Upper lobe of left lung (tissue), 6 donors: ENCODE measurements around the gene PTGER2. TPM values are rescaled to one million over a fixed set of nuclear protein-coding genes. Genes with fewer than 3 reads are reported as not detected.

Experiments used
- ATAC-seq, 2 donors: fragments of 200-7000 bp; cut with Tn5 transposase; one replicate each; pipeline ENCODE4 v1.9.1; 2022; ENCODE audit warnings: mild to moderate bottlenecking in 2 of 2, moderate library complexity in 2 of 2; ENCODE audit not compliant: low FRiP score in 2 of 2
- DNase-seq, 2 donors: peaks; one replicate each; pipeline ENCODE4 v3.0.0-alpha.2; 2019 to 2020
- H3K27ac ChIP-seq, 4 donors: fragments of 200-600 bp; sonication (generic); one replicate each; pipeline ENCODE4 v1.5.1; 2016 to 2019
- H3K27me3 ChIP-seq, 4 donors: fragments of 200-600 bp; sonication (generic); one replicate each; pipeline ENCODE4 v1.5.1; 2017 to 2019
- H3K36me3 ChIP-seq, 4 donors: fragments of 200-600 bp; sonication (generic); one replicate each; pipeline ENCODE4 v1.5.1; 2016 to 2019
- H3K4me1 ChIP-seq, 4 donors: fragments of 200-600 bp; sonication (generic); one replicate each; pipeline ENCODE4 v1.5.1; 2018 to 2019
- H3K4me3 ChIP-seq, 4 donors: fragments of 200-600 bp; sonication (generic); one replicate each; pipeline ENCODE4 v1.5.1; 2017 to 2019; ENCODE audit warnings: mild to moderate bottlenecking in 2 of 4, moderate library complexity in 1 of 4
- H3K9me3 ChIP-seq, 4 donors: fragments of 200-600 bp; sonication (generic); one replicate each; pipeline ENCODE4 v1.5.1; 2018 to 2019
- EP300 ChIP-seq, 4 donors: sonication (generic); formaldehyde crosslinking; IDR thresholded peaks; one replicate each; pipeline ENCODE4 v1.5.1; 2017; ENCODE audit warnings: antibody characterized with exemption in 4 of 4, control low read depth in 2 of 4
- POLR2A ChIP-seq, 4 donors: fragments of 450-650 bp; IDR thresholded peaks; one replicate each; pipeline ENCODE4 v1.5.1; 2016 to 2017; ENCODE audit warnings: antibody characterized with exemption in 4 of 4, mild to moderate bottlenecking in 2 of 4
- POLR2AphosphoS5 ChIP-seq, 2 donors: sonication (generic); formaldehyde crosslinking; IDR thresholded peaks; one replicate each; pipeline ENCODE4 v1.5.1; 2017; ENCODE audit warnings: antibody characterized with exemption in 2 of 2
- WGBS, 2 donors: methylation state at CpG; one replicate each; pipeline ENCODE4 v1.1.5; 2017 to 2018; 5-methylcytosine and 5-hydroxymethylcytosine counted together
- total RNA-seq, 6 donors: library from RNA; depleted of rRNA in 4 of 6; stranded (reverse); fragments of >200 nt in 4 of 6; gene quantifications; one replicate each; pipeline versions ENCODE4 v1.1.0 to v1.2.1, GENCODE V29; 2016 to 2021
- TF ChIP-seq, protein P1 (sequence below), 6 experiments: fragments of 450-650 bp in 4 of 6; fragments of 200-600 bp in 2 of 6; sonication (generic) in 2 of 6; IDR thresholded peaks; one replicate each; pipeline ENCODE4 v1.5.1; 2016 to 2019; ENCODE audit warnings: antibody characterized with exemption in 6 of 6
- donor health status: DM: no; HTN: no; CAD: no; lungs with moderate emphysema.
- donor health status: DM: no; HTN: yes; CAD: no; lungs with severe emphysema.

PTGER2 gene
- total RNA-seq, 6 donors from 2014 or later: 1.6 to 10.5 (median 8.5) TPM

DNA sequence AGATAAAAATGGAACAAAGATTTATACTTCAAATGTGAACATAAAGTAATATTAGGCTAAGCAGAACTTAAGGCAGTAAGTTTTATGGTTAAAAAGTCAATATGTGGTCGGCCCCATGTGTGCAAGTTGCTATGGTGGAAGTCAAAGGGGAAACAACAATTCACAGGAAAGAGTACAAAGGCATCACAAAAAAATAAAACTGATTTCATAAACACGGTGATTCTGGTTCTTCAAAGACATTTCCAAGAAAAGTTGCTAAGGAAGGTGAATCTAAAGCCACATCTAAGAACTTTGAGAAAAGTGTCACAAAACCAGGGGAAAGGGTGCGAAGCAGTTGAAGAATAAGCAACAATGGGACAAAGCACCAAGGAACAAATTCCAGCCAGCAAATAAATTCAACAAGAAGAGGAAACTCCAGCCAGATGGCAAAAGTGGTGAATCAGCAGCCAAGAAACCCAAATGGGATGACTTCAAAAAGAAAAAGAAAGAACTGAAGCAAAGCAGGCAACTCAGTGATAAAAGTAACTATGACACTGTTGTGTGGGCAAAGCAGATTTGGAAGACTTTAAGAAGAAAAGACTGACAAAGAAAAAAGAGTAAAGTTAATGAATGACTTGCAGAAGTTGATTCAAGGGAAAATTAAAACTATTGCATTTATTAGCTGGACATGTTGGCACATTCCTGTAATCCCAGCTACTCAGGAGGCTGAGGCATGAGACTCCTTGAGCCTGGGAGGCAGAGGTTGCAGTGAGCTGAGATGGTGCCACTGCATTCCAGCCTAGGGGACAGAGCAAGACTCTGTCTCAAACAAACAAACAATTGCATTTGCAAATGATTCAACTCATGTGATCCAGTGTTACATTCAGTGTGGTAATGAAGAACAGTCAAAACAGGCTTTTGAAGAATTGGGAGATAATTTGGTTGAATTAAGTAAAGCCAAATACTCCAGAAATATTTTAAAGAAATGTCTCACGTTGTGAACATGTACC, 27.2 kb upstream of the PTGER2 start:
- Histone ChIP-seq H3K27me3 (no peaks in the 10 kb centered on the region), H3K27ac (no peak overlapping the region), H3K4me1 (no peaks in the 10 kb centered on the region), H3K36me3 (no peaks in the 10 kb centered on the region), H3K9me3 (no peaks in the 10 kb centered on the region), H3K4me3 (no peak overlapping the region)
- no peak for DNase-seq
- TF ChIP-seq POLR2A (IDR thresholded peaks at IDR 0.05): no peak
- TF ChIP-seq EP300 (IDR thresholded peaks at IDR 0.05): no peak
- TF ChIP-seq POLR2AphosphoS5 (IDR thresholded peaks at IDR 0.05): no peak
- TF ChIP-seq, protein P1, sequence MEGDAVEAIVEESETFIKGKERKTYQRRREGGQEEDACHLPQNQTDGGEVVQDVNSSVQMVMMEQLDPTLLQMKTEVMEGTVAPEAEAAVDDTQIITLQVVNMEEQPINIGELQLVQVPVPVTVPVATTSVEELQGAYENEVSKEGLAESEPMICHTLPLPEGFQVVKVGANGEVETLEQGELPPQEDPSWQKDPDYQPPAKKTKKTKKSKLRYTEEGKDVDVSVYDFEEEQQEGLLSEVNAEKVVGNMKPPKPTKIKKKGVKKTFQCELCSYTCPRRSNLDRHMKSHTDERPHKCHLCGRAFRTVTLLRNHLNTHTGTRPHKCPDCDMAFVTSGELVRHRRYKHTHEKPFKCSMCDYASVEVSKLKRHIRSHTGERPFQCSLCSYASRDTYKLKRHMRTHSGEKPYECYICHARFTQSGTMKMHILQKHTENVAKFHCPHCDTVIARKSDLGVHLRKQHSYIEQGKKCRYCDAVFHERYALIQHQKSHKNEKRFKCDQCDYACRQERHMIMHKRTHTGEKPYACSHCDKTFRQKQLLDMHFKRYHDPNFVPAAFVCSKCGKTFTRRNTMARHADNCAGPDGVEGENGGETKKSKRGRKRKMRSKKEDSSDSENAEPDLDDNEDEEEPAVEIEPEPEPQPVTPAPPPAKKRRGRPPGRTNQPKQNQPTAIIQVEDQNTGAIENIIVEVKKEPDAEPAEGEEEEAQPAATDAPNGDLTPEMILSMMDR (IDR thresholded peaks at IDR 0.05): no peak
- no peak for ATAC-seq
- WGBS, 2 donors: 60 to 62% methylated on average over 4 of the region's 4 CpGs

DNA sequence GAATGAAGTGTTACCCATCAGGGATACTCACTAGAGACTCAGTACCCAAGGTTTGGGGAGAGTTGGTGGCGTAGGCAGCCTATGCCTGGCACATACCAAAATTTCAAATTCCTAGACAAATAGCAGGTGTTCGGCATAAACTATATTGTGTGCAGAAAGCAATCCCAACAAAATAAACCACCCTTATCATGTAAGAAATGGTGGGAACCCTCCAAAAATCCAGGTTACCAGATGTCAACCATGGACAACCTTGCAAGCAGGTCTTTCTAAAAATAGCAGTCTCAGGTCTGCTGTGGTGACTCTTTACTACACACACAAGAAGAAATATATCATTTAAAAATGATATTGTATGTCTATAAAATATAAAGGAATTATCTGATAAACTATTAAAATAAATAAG, 17.7 kb upstream of the PTGER2 start:
- ATAC-seq (no peak), DNase-seq (no peak)
- Histone ChIP-seq H3K27ac (no peak overlapping the region), H3K27me3 (no peaks in the 10 kb centered on the region), H3K9me3 (no peaks in the 10 kb centered on the region), H3K36me3 (no peaks in the 10 kb centered on the region), H3K4me1 (no peaks in the 10 kb centered on the region), H3K4me3 (no peak overlapping the region)
- 93 to 95% methylated on average over 2 of the region's 2 CpGs for WGBS, 2 donors
- TF ChIP-seq EP300 (IDR thresholded peaks at IDR 0.05): no peak
- TF ChIP-seq, protein P1 (IDR thresholded peaks at IDR 0.05): no peak
- no peak for TF ChIP-seq POLR2AphosphoS5 (IDR thresholded peaks at IDR 0.05)
- no peak for TF ChIP-seq POLR2A (IDR thresholded peaks at IDR 0.05)

DNA sequence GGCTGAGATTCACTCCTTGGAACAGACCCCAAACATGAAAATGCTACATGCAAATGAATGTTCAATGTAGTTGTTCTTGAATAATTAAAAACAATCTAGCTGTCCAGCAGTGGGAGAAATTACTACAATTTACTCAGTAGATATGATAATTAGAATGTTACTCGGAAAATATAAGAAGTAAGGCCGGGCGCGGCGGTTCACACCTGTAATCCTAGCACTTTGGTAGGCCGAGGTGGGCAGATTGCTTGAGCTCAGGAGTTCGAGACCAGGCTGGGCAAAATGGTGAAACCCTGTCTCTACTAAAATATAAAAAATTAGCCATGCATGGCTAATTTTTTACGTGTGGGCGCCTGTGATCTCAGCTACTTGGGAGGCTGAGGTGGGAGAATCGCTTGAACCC, 15.3 kb upstream of the PTGER2 start:
- H3K27ac ChIP-seq: no peak overlapping the region
- H3K4me1 ChIP-seq: no peaks in the 10 kb centered on the region
- H3K36me3 ChIP-seq: no peaks in the 10 kb centered on the region
- ATAC-seq (no peak), DNase-seq (peak in 1 of 2 donors; percentile 2)
- H3K27me3 ChIP-seq: no peaks in the 10 kb centered on the region
- no peak overlapping the region for H3K4me3 ChIP-seq
- no peak for TF ChIP-seq POLR2AphosphoS5 (IDR thresholded peaks at IDR 0.05)
- no peak for TF ChIP-seq POLR2A (IDR thresholded peaks at IDR 0.05)
- TF ChIP-seq EP300 (IDR thresholded peaks at IDR 0.05): no peak
- TF ChIP-seq, protein P1 (IDR thresholded peaks at IDR 0.05): no peak
- H3K9me3 ChIP-seq: no peaks in the 10 kb centered on the region
- 93% methylated on average over 10 of the region's 10 CpGs for WGBS, 2 donors

DNA sequence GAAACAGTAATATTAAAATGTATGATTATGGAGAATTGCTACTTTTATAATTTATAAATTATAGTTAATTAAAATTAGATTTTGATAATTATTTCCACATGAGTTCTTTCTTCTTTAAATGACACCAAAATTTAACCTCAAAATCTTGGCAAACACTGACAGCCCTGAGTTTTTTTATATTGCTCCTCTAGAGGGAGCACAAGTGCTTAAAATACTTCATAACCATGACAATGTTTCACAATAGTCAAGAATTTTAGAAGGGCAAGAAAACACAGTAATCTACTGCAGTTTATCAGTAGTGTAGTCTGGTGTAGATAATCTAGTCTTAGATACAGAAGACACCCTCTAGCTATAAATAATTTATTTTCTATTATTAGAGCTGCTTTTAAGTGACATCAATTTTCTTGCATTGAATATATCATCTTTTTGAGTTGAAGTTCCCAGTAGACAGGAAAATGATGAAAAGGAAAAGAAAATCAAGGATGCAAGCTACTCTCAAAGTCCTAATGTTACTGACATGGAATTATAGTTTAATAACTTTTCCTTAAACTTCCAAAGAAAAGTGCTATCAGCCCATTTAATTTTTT, 14.3 kb upstream of the PTGER2 start:
- no peak for DNase-seq

More for the DNA sequence above, 14.3 kb upstream of the PTGER2 start:
- Histone ChIP-seq H3K4me1 (no peaks in the 10 kb centered on the region), H3K9me3 (no peaks in the 10 kb centered on the region), H3K27me3 (no peaks in the 10 kb centered on the region), H3K27ac (no peak overlapping the region), H3K36me3 (no peaks in the 10 kb centered on the region), H3K4me3 (no peak overlapping the region)
- no peak for TF ChIP-seq POLR2AphosphoS5 (IDR thresholded peaks at IDR 0.05)
- TF ChIP-seq, protein P1 (IDR thresholded peaks at IDR 0.05): peak; percentile 46 to 66 (median 55)
- ATAC-seq: peak; percentile 66 to 86
